Activated naive CD4-positive, alpha-beta T cell treated with anti-CD3 and anti-CD28 coated beads for 36 hours (primary cell): ENCODE data around the gene PHACTR1. TPM values are rescaled to one million over a fixed set of nuclear protein-coding genes. Genes with fewer than 3 reads are reported as not detected.
"Not testable (repeated sequence)": the region's sequence is repeated elsewhere in the genome, so short reads cannot be mapped to it uniquely, and the experiment has no call there.

Experiments used
- CTCF ChIA-PET: fragments of 350-600 bp; sonication (Branson Sonifier 250); formaldehyde crosslinking; loops from one replicate; lab custom pipeline; 2021; ENCODE audit warnings: antibody characterized with exemption; lab: Charles Lee
- DNase-seq: peaks from one replicate; pipeline ENCODE4 v3.0.0-alpha.2; 2020
- H3K27ac Mint-ChIP-seq: one replicate; pipeline ENCODE4 v1.8.0; 2021; ENCODE audit warnings: mild to moderate bottlenecking, mixed read lengths
- H3K27me3 Mint-ChIP-seq: one replicate; pipeline ENCODE4 v1.8.0; 2021; ENCODE audit warnings: low read depth, mixed read lengths
- H3K36me3 Mint-ChIP-seq: one replicate; pipeline ENCODE4 v1.8.0; 2021; ENCODE audit warnings: low read depth, mixed read lengths
- H3K4me1 Mint-ChIP-seq: one replicate; pipeline ENCODE4 v1.8.0; 2021; ENCODE audit warnings: low read depth, mixed read lengths
- H3K4me3 Mint-ChIP-seq: one replicate; pipeline ENCODE4 v1.8.0; 2021; ENCODE audit warnings: mild to moderate bottlenecking, moderate library complexity, mixed read lengths
- H3K9me3 Mint-ChIP-seq: one replicate; pipeline ENCODE4 v1.8.0; 2021; ENCODE audit warnings: mixed read lengths
- intact Hi-C: fragments of 100-400 bp; cut with micrococcal nuclease; formaldehyde crosslinking; loops from one replicate; pipeline ENCODE4 v1.15.1; 2023
- total RNA-seq, 2 experiments: library from RNA; stranded (reverse); gene quantifications; one replicate each; pipeline ENCODE4 v1.2.3, GENCODE V29; 2021

The PHACTR1 gene
- total RNA-seq, 2 experiments from 2014 or later = 0.31 TPM; not detected in 1

DNA sequence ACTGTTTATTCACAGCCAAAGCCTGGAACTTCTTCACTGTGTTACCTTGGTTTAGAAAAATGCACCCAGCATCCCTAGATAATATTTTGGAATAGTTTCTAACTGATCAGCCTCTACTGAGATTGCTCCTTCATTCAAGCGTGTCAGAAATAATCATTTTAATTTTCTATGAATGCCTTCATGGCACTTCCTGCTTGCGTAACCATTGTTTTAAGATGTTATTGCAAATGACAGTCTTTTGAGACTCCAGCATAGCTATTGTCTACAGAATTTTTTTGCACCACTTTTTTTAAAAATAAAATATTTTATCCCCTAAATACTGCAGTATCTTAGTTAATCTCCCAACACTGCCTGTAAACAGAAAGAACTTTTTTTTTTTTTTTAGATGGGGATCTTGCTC is 213.1 kb downstream of the PHACTR1 start:
- no peak for DNase-seq
- Mint-ChIP-seq H3K36me3 (no peaks in the 10 kb centered on the region), H3K9me3 (no peaks in the 10 kb centered on the region), H3K27me3 (peaks cover 3% of the 10 kb centered on the region), H3K27ac (no peak overlapping the region), H3K4me3 (no peak overlapping the region), H3K4me1 (no peaks in the 10 kb centered on the region)
- CTCF ChIA-PET = interaction anchor here (0.6 kb wide), 2 partner anchors 260 to 287 kb away, joined by 4 to 5 read pairs; no protein-coding TSS in a partner anchor
- intact Hi-C loops = no loop called here

DNA sequence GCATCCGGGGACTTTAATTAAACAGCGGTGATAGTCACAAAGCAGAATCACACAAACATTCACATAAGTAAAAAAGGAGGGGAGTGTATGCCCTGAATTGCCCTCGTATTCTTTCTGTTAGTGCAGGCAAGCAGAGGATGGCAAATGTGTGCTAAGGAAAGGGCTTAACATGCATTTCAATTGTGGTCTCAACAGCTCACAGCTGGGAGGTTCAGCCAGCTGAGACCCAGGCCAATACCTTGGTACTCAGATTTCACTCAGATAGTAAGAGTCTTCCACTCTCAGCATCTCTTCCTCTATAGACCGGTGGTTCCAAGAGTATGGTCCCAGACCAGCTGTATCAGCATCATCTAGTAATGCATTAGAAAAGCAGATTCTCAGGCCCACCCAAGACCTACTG is 215.1 kb downstream of the PHACTR1 start:
- no peaks in the 10 kb centered on the region for H3K4me1 Mint-ChIP-seq
- no peak overlapping the region for H3K4me3 Mint-ChIP-seq
- CTCF ChIA-PET = no interaction called here
- no peak for DNase-seq
- intact Hi-C loops = no loop called here
- H3K9me3 Mint-ChIP-seq = no peaks in the 10 kb centered on the region
- no peaks in the 10 kb centered on the region for H3K36me3 Mint-ChIP-seq
- no peak overlapping the region for H3K27ac Mint-ChIP-seq
- H3K27me3 Mint-ChIP-seq = no peaks in the 10 kb centered on the region

DNA sequence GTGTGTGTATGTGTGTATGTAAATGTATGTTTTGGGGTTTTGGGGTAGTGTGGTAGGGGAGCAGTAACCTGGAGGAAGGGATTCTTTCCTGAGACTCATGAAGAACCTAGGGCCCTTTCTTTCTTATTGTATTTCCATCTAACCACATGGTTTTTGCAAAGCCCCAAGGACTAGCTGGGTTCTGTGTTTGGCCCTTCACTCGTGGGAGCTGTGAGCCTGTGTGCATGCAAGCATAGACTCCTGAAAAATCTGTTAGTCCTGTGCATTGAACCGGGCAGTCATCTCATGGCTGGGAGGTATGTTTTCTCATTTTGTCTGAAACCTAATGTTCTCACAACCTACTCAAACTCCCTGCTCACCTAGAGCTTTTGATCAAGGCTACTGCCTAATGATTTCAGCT is 219.1 kb downstream of the PHACTR1 start:
- Mint-ChIP-seq H3K4me1 (no peaks in the 10 kb centered on the region), H3K27ac (no peak overlapping the region), H3K9me3 (no peaks in the 10 kb centered on the region), H3K36me3 (no peaks in the 10 kb centered on the region), H3K27me3 (peaks cover 4% of the 10 kb centered on the region), H3K4me3 (no peak overlapping the region)
- CTCF ChIA-PET = interaction anchor here (1.4 kb wide), 1 partner anchor 24 kb away, joined by 4 read pairs; no protein-coding TSS in a partner anchor
- DNase-seq = no peak
- intact Hi-C loops = no loop called here

DNA sequence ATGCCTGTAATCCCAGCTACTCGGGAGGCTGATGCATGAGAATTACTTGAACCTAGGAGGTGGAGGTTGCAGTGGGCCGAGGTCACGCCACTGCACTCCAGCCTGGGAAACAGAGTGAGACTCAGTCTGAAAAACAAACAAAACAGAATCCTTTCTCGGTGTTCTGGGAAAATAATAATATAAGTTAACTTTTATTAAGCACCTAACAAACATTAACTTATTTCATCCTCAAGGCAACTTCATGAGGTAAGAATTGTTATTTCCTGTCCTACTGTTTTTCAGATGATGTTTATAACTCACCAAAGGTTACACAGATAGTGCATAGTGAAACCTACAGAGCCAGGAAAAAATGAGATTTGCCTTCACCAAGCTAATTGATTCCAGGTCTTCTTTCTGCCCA is 221.4 kb downstream of the PHACTR1 start:
- H3K9me3 Mint-ChIP-seq = no peaks in the 10 kb centered on the region
- H3K27ac Mint-ChIP-seq = no peak overlapping the region
- intact Hi-C loops = no loop called here
- peaks cover 4% of the 10 kb centered on the region for H3K4me1 Mint-ChIP-seq
- no peaks in the 10 kb centered on the region for H3K36me3 Mint-ChIP-seq
- CTCF ChIA-PET = no interaction called here
- H3K4me3 Mint-ChIP-seq = no peak overlapping the region
- no peak for DNase-seq
- peaks cover 8% of the 10 kb centered on the region for H3K27me3 Mint-ChIP-seq

DNA sequence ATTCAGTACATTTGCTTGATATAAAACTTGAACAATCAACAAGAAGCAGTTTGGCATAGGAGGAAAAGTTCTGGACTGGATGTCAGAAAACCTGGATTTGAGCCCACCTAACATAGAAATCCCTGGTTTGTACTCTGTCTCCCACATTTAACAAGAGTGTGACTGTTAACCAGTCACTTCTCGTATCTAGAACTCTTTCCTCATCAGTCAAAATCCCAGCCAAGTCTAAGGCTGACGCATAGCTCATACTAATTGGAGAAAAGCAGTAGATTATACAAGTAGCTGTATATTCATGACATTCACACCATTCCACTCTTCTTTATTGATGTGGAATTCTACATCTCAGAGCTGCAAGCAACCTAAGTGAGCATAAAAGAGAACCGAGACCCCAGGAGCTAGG is 222.7 kb downstream of the PHACTR1 start:
- intact Hi-C loops = no loop called here
- Mint-ChIP-seq H3K27me3 (peaks cover 8% of the 10 kb centered on the region), H3K4me3 (no peak overlapping the region), H3K36me3 (no peaks in the 10 kb centered on the region), H3K4me1 (peaks cover 4% of the 10 kb centered on the region), H3K27ac (no peak overlapping the region), H3K9me3 (no peaks in the 10 kb centered on the region)
- CTCF ChIA-PET = no interaction called here
- DNase-seq = no peak

DNA sequence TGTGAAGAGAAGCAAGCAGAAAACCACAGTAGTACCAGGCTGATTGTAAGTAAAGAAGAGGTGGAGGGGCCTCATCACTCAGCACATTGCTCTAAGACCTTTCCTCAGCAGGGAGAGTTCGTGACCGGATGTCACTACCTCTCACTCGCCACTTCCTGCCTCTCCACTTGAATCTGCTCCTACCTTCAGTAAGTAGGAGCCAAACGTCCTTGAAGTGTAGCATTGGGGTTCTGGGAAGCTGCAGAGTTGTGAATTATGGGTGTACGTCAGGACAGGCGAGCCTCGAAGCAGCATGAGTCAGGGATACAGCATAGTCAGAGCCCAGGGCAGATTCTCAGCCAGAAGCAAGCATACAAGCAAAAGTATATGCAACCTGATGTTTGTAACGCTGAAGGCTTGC is 224.9 kb downstream of the PHACTR1 start:
- Mint-ChIP-seq H3K27me3 (peaks cover 13% of the 10 kb centered on the region), H3K4me1 (peaks cover 4% of the 10 kb centered on the region), H3K36me3 (no peaks in the 10 kb centered on the region), H3K9me3 (no peaks in the 10 kb centered on the region), H3K27ac (no peak overlapping the region), H3K4me3 (no peak overlapping the region)
- intact Hi-C loops = no loop called here
- CTCF ChIA-PET = no interaction called here
- peak; percentile 27 for DNase-seq

DNA sequence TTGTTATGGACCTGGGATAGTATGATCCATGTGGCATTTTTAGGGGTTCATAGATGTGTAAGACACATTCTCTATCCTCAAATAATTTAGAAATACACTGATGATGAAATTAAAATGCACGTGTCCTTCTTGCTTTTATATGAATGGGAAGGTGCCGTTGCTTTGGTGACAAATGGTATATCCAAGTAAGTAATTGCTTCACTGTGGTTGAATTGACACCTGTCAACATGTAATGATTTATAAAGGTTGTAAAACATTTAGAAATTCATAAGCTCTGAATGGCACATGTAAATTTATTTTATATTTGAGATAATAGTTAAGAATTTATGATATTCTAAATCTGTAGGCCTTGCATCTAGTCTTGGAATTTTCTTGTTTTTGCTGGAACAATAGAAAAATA is 227.0 kb downstream of the PHACTR1 start:
- Mint-ChIP-seq H3K36me3 (no peaks in the 10 kb centered on the region), H3K27ac (no peak overlapping the region), H3K4me3 (no peak overlapping the region), H3K27me3 (peaks cover 16% of the 10 kb centered on the region), H3K4me1 (peaks cover 4% of the 10 kb centered on the region), H3K9me3 (no peaks in the 10 kb centered on the region)
- intact Hi-C loops = no loop called here
- CTCF ChIA-PET = no interaction called here
- DNase-seq = no peak

DNA sequence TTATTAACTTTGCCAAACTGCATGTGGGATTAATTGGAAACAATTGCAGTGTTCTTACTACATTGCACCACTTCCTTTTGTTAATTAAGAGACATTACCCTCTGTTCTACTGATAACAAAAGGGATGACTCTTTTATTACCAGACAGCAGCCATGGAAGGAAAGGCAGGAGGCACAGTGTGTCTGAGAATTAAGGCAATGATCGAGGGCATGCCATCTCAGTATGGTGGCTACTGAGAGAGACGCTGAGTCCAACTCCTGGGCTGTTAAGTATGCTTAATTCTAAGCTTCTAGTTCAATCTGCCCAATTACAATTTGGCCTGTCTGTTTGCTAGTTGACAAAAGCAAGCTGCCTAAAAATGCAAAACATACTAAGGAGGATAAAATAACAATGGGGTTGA is 227.4 kb downstream of the PHACTR1 start:
- no peak overlapping the region for H3K27ac Mint-ChIP-seq
- H3K4me3 Mint-ChIP-seq = no peak overlapping the region
- no peaks in the 10 kb centered on the region for H3K9me3 Mint-ChIP-seq
- CTCF ChIA-PET = no interaction called here
- DNase-seq = no peak
- intact Hi-C loops = no loop called here
- H3K4me1 Mint-ChIP-seq = peaks cover 4% of the 10 kb centered on the region
- no peaks in the 10 kb centered on the region for H3K36me3 Mint-ChIP-seq
- H3K27me3 Mint-ChIP-seq = peaks cover 14% of the 10 kb centered on the region

DNA sequence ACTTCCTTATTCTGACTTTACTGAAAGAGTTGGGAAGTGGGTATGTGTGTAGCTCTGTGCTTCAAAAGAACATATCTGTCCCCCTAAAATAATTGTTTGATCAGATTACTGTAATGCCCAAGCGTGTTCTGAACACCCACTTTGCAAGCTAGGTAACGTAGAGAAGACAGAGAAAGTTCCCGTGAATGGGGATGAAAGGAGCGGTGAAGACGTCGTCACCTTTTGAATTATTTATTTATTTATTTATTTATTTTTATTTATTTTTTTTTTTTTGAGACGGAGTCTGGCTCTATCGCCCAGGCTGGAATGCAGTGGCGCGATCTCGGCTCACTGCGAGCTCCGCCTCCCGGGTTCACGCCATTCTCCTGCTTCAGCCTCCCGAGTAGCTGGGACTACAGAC is 228.0 kb downstream of the PHACTR1 start:
- H3K4me3 Mint-ChIP-seq, H3K27ac Mint-ChIP-seq, H3K36me3 Mint-ChIP-seq, intact Hi-C loops, H3K4me1 Mint-ChIP-seq, CTCF ChIA-PET, H3K9me3 Mint-ChIP-seq, DNase-seq: not testable (repeated sequence)
- H3K27me3 Mint-ChIP-seq = peaks cover 14% of the 10 kb centered on the region

DNA sequence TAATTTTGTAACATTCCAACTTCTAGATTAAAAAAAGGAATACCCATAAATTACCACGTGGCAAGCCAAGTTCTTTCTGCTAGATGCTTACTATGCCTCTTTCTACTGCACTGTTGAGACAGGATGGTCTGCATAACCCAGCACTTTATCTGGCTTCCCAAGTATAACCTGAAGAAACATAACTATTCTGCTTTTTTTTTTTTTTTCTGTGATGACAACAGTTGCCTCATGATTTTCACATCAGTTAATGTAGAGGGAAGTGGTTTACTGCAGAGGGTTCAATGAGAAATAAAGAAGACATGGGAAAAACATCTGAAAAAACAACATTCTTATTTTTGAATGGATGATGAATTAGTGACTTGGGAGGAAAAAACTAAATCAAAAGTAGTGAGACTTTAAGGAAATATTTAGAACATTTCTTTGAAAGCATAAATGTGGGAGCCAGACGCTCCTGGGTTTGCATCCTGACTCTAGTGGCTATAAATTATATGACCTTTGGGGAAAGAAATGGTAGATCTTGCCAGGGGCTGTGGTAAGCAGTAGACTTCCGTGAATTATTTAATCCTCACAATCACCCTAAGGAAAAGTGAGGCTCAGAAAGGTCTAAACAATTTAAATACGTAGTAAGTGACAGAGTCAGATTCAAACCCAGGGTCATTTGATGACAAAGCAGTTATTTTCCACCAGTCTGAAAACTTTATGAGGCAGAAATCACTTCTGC is 230.7 kb downstream of the PHACTR1 start:
- CTCF ChIA-PET = no interaction called here
- H3K27me3 Mint-ChIP-seq = peaks cover 14% of the 10 kb centered on the region
- DNase-seq = no peak
- intact Hi-C loops = no loop called here
- no peak overlapping the region for H3K27ac Mint-ChIP-seq
- H3K4me1 Mint-ChIP-seq = no peaks in the 10 kb centered on the region
- H3K9me3 Mint-ChIP-seq = no peaks in the 10 kb centered on the region
- no peak overlapping the region for H3K4me3 Mint-ChIP-seq
- no peaks in the 10 kb centered on the region for H3K36me3 Mint-ChIP-seq

DNA sequence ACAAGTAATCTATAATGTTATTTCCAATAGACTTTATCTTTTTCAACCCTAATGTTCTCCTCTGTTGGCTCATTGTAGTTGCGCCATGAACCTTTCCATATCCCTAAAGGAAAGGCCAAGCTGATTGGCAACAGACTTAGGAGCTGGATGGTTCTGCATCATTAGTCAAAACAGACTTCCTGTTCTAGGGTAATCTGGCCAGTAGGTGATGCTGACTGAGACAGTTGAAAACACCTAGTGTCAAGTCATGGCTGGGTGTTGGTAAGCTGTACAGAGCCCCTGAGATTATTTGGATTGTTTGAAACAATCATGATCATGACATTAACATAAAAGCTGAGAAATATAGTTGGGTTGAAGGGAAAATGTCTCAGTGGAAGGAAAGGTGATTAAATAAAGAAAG is 231.4 kb downstream of the PHACTR1 start:
- CTCF ChIA-PET = no interaction called here
- no peaks in the 10 kb centered on the region for H3K4me1 Mint-ChIP-seq
- no peak overlapping the region for H3K27ac Mint-ChIP-seq
- no peak for DNase-seq
- H3K36me3 Mint-ChIP-seq = no peaks in the 10 kb centered on the region
- H3K27me3 Mint-ChIP-seq = peaks cover 17% of the 10 kb centered on the region
- H3K9me3 Mint-ChIP-seq = no peaks in the 10 kb centered on the region
- intact Hi-C loops = no loop called here
- H3K4me3 Mint-ChIP-seq = no peak overlapping the region

DNA sequence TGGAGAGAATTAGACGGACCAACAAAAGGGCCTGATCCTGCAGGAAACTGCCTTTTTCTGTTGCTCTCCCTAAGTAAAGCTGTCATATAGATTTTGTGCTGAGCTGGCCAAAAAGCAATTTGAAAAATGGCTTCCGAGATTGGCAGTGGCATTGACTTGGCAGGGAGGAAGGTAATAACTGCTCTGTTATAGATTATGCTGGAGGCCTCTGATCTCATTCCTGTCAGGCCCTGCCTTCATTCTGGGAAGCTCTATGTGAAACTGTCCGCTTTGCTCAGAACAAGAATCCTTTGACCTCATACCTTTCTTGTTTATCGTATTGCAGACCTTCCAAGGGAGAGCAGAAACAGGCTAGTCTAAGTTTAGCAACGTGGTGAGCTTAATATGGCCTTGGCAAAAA is 234.4 kb downstream of the PHACTR1 start:
- Mint-ChIP-seq H3K36me3 (no peaks in the 10 kb centered on the region), H3K27me3 (peaks cover 25% of the 10 kb centered on the region), H3K27ac (no peak overlapping the region), H3K4me1 (no peaks in the 10 kb centered on the region), H3K9me3 (no peaks in the 10 kb centered on the region), H3K4me3 (no peak overlapping the region)
- CTCF ChIA-PET = interaction anchor here (0.6 to 0.8 kb wide), 2 partner anchors 9 to 335 kb away, joined by 3 read pairs; no protein-coding TSS in a partner anchor
- intact Hi-C loops = no loop called here
- DNase-seq = no peak

DNA sequence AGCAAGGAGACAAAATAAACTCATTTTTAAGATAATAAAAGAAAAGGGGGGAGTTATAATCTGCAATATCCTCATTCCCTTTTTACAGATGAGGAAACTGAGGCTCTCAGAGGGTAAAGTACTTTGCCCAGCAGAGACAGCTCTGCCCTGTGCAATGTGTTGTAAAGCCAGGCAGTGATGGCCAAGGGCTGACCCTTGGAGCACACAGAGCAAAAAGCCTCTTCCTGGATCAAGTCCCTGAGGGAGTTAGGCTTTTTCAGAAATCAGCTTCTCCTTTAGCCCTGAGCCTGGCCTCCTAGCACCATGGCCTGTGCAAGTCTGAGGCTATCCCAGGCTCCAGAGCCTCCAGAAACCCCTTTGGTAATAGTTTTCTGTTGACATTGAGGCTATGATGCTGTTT is 234.8 kb downstream of the PHACTR1 start:
- intact Hi-C loops = no loop called here
- no peaks in the 10 kb centered on the region for H3K36me3 Mint-ChIP-seq
- no peak overlapping the region for H3K27ac Mint-ChIP-seq

More for the DNA sequence above, 234.8 kb downstream of the PHACTR1 start:
- CTCF ChIA-PET = interaction anchor here (0.8 kb wide), 1 partner anchor 9 kb away, joined by 3 read pairs; no protein-coding TSS in a partner anchor
- H3K4me1 Mint-ChIP-seq = peaks cover 3% of the 10 kb centered on the region
- H3K4me3 Mint-ChIP-seq = no peak overlapping the region
- no peaks in the 10 kb centered on the region for H3K9me3 Mint-ChIP-seq
- peaks cover 28% of the 10 kb centered on the region for H3K27me3 Mint-ChIP-seq
- DNase-seq = no peak
